ENCODE measurements around the gene KIAA0040. TPM values are rescaled to one million over a fixed set of nuclear protein-coding genes. Genes with fewer than 3 reads are reported as not detected.

Gene KIAA0040
- total RNA-seq, 1 experiment from 2014 or later = 24.9 TPM

GRCh38 chr1:175137369-175137768 lies 55.2 kb downstream of the KIAA0040 start:
- H3K4me1 ChIP-seq = no peaks in the 10 kb centered on the region
- H3K4me3 ChIP-seq (ENCODE audit: low read depth, low read length) = no peak overlapping the region
- CTCF ChIA-PET = interaction anchor here (1.0 kb wide), 1 partner anchor 108 kb away, joined by 4 read pairs; no protein-coding TSS in a partner anchor
- no peaks in the 10 kb centered on the region for H3K27me3 ChIP-seq (replicated peaks; ENCODE audit: control insufficient read depth, insufficient read depth, low read length)
- H3K4me1 Mint-ChIP-seq (ENCODE audit: low read depth, unreplicated experiment) = no peaks in the 10 kb centered on the region
- H3K27me3 Mint-ChIP-seq (ENCODE audit: insufficient read depth, unreplicated experiment) = peaks cover 6% of the 10 kb centered on the region
- H3K4me3 Mint-ChIP-seq (ENCODE audit: unreplicated experiment) = no peak overlapping the region
- no peaks in the 10 kb centered on the region for H3K36me3 ChIP-seq (ENCODE audit: control insufficient read depth, insufficient read depth, low read length)
- BruUV-seq (replicated peaks) = no TSS peak
- intact Hi-C loops (cut with micrococcal nuclease; ENCODE audit: unreplicated experiment) = no loop called here
- no peaks in the 10 kb centered on the region for H3K9me3 ChIP-seq
- no peak for TF ChIP-seq CTCF (IDR thresholded peaks at IDR 0.05; ENCODE audit: insufficient read depth in 1 of 2, low read depth in 1 of 2, low read length in 1 of 2, severe bottlenecking in 1 of 2, unreplicated experiment in 1 of 2)
- no peak overlapping the region for H3K27ac Mint-ChIP-seq (ENCODE audit: unreplicated experiment)
- no peaks in the 10 kb centered on the region for H3K36me3 Mint-ChIP-seq (ENCODE audit: insufficient read depth, unreplicated experiment)
- H3K9me3 Mint-ChIP-seq (ENCODE audit: unreplicated experiment) = no peaks in the 10 kb centered on the region
- no peak for DNase-seq
- POLR2A ChIA-PET = interaction anchor here (0.5 kb wide), 1 partner anchor 1889 kb away, joined by 3 read pairs; no protein-coding TSS in a partner anchor

DNA sequence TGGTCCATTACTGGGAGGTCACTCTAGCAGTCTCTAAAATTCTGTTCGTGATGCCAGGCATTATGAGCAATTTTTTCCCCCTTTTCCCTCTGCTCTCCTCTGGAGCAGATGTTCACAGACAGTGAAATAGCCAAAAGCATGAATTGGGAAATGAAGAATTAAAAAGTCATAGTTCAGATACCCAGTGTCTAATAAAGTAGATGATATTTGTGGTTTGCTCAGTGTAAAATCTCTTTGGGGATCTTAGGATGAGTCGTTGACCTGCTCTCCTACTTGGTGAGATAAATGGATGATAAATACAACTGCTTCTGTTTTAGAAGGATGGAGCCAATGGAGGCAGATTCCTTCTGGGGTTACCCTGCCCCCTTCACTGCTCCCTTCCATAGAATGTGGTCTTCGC lies 56.3 kb downstream of the KIAA0040 start:
- Histone ChIP-seq H3K9me3 (no peaks in the 10 kb centered on the region), H3K4me3 (ENCODE audit: low read depth, low read length) (no peak overlapping the region), H3K27me3 (replicated peaks; ENCODE audit: control insufficient read depth, insufficient read depth, low read length) (no peaks in the 10 kb centered on the region), H3K36me3 (ENCODE audit: control insufficient read depth, insufficient read depth, low read length) (no peaks in the 10 kb centered on the region), H3K4me1 (no peaks in the 10 kb centered on the region)
- H3K4me3 Mint-ChIP-seq (ENCODE audit: unreplicated experiment) = no peak overlapping the region
- H3K9me3 Mint-ChIP-seq (ENCODE audit: unreplicated experiment) = no peaks in the 10 kb centered on the region
- ChIA-PET POLR2A (no interaction called here), CTCF (interaction anchor here (0.9 kb wide), 1 partner anchor 11 kb away, joined by 3 read pairs; no protein-coding TSS in a partner anchor)
- no peak overlapping the region for H3K27ac Mint-ChIP-seq (ENCODE audit: unreplicated experiment)
- intact Hi-C loops (cut with micrococcal nuclease; ENCODE audit: unreplicated experiment) = no loop called here
- BruUV-seq (replicated peaks) = no TSS peak
- DNase-seq = no peak
- no peaks in the 10 kb centered on the region for H3K4me1 Mint-ChIP-seq (ENCODE audit: low read depth, unreplicated experiment)
- H3K36me3 Mint-ChIP-seq (ENCODE audit: insufficient read depth, unreplicated experiment) = no peaks in the 10 kb centered on the region
- no peak for TF ChIP-seq CTCF (IDR thresholded peaks at IDR 0.05; ENCODE audit: insufficient read depth in 1 of 2, low read depth in 1 of 2, low read length in 1 of 2, severe bottlenecking in 1 of 2, unreplicated experiment in 1 of 2)
- H3K27me3 Mint-ChIP-seq (ENCODE audit: insufficient read depth, unreplicated experiment) = peaks cover 6% of the 10 kb centered on the region

GRCh38 chr1:175134500-175134899 lies 58.1 kb downstream of the KIAA0040 start:
- no peak for DNase-seq
- intact Hi-C loops (cut with micrococcal nuclease; ENCODE audit: unreplicated experiment) = no loop called here
- Mint-ChIP-seq H3K27ac (ENCODE audit: unreplicated experiment) (no peak overlapping the region), H3K4me1 (ENCODE audit: low read depth, unreplicated experiment) (no peaks in the 10 kb centered on the region), H3K4me3 (ENCODE audit: unreplicated experiment) (no peak overlapping the region), H3K9me3 (ENCODE audit: unreplicated experiment) (no peaks in the 10 kb centered on the region), H3K36me3 (ENCODE audit: insufficient read depth, unreplicated experiment) (no peaks in the 10 kb centered on the region), H3K27me3 (ENCODE audit: insufficient read depth, unreplicated experiment) (peaks cover 6% of the 10 kb centered on the region)
- H3K4me3 ChIP-seq (ENCODE audit: low read depth, low read length) = no peak overlapping the region
- BruUV-seq (replicated peaks) = no TSS peak
- no peaks in the 10 kb centered on the region for H3K9me3 ChIP-seq
- ChIA-PET POLR2A (no interaction called here), CTCF (interaction anchor here (1.3 to 1.8 kb wide), 2 partner anchors 9 to 17 kb away, joined by 4 to 7 read pairs; no protein-coding TSS in a partner anchor)
- no peaks in the 10 kb centered on the region for H3K36me3 ChIP-seq (ENCODE audit: control insufficient read depth, insufficient read depth, low read length)
- TF ChIP-seq CTCF (IDR thresholded peaks at IDR 0.05; ENCODE audit: insufficient read depth in 1 of 2, low read depth in 1 of 2, low read length in 1 of 2, severe bottlenecking in 1 of 2, unreplicated experiment in 1 of 2) = no peak
- H3K27me3 ChIP-seq (replicated peaks; ENCODE audit: control insufficient read depth, insufficient read depth, low read length) = no peaks in the 10 kb centered on the region
- peaks cover 2% of the 10 kb centered on the region; the same call in 1 of the 2 replicates for H3K4me1 ChIP-seq

Data from Caco-2 (cell line).